NB4 (cell line): ENCODE results near the gene FASLG.

Experiments used
- POLR2A ChIP-seq: IDR thresholded peaks from 2 replicates; pipeline ENCODE4 v1.6.1; 2011; ENCODE audit warnings: mild to moderate bottlenecking; ENCODE audit not compliant: insufficient read length; ENCODE audit errors: extremely low read depth
- TF ChIP-seq, protein P1 (sequence below): IDR thresholded peaks from one replicate; pipeline ENCODE4 v1.5.1; 2012; ENCODE audit warnings: low read depth, low read length
- TF ChIP-seq, protein P2 (sequence below): IDR thresholded peaks from 2 replicates; pipeline ENCODE4 v1.6.1; 2011; ENCODE audit warnings: low read depth, low read length

DNA sequence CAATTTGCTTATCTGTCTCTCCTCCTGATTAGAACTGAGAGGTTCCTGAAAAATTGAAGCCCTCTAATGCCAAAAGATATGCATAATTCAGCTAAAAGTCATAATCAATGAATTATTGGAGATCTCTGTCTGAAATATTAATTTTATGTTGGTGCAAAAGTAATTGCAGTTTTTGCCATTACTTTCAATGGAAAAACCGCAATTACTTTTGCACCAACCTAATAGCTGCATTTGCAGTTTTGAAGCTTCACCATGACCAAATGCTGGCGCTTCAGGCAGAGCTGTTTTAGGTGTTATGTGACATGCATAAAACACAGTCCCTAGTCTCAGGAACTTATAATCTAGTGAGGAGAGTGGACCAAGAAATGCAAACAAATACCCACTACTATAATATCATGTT is 29.7 kb upstream of the FASLG start:
- TF ChIP-seq, protein P1, sequence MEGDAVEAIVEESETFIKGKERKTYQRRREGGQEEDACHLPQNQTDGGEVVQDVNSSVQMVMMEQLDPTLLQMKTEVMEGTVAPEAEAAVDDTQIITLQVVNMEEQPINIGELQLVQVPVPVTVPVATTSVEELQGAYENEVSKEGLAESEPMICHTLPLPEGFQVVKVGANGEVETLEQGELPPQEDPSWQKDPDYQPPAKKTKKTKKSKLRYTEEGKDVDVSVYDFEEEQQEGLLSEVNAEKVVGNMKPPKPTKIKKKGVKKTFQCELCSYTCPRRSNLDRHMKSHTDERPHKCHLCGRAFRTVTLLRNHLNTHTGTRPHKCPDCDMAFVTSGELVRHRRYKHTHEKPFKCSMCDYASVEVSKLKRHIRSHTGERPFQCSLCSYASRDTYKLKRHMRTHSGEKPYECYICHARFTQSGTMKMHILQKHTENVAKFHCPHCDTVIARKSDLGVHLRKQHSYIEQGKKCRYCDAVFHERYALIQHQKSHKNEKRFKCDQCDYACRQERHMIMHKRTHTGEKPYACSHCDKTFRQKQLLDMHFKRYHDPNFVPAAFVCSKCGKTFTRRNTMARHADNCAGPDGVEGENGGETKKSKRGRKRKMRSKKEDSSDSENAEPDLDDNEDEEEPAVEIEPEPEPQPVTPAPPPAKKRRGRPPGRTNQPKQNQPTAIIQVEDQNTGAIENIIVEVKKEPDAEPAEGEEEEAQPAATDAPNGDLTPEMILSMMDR = no peak
- TF ChIP-seq, protein P2, sequence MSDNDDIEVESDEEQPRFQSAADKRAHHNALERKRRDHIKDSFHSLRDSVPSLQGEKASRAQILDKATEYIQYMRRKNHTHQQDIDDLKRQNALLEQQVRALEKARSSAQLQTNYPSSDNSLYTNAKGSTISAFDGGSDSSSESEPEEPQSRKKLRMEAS = no peak
- TF ChIP-seq POLR2A = no peak
